HCT116 (cell line): Measurements from ENCODE around the gene FERMT1. TPM values are rescaled to one million over a fixed set of nuclear protein-coding genes. Genes with fewer than 3 reads are reported as not detected.
"Not testable (repeated sequence)": the region's sequence is repeated elsewhere in the genome, so short reads cannot be mapped to it uniquely, and the experiment has no call there.

Source experiments
- ATAC-seq: fragments of 200-7000 bp; cut with Tn5 transposase; 2 replicates; pipeline ENCODE4 v1.9.1; 2020; ENCODE audit warnings: mild to moderate bottlenecking, moderate library complexity
- BruUV-seq: library from RNA; stranded (reverse); fragments of 400-500 nt; replicated peaks from 2 replicates; lab custom pipeline; 2021; lab: Mats Ljungman, UMichigan
- CTCF ChIA-PET: fragments of 300-600 bp; sonication (Branson Sonifier 250); formaldehyde crosslinking; loops from one replicate; lab custom pipeline; 2021; ENCODE audit warnings: antibody characterized with exemption; lab: Charles Lee
- POLR2A ChIA-PET: fragments of 300-600, 350-600 bp; sonication (Branson Sonifier 250); formaldehyde crosslinking; loops from one replicate; lab custom pipeline; 2021; ENCODE audit warnings: antibody characterized with exemption; lab: Charles Lee
- RAD21 ChIA-PET, 2 experiments: fragments of 300-600 bp; sonication (Branson Sonifier 250); formaldehyde crosslinking; loops; one replicate each; lab custom pipeline; 2023; ENCODE audit warnings: low total read pairs in 2 of 2; ENCODE audit not compliant: uncharacterized antibody in 2 of 2, unreplicated experiment in 2 of 2, low non-redundant PET in 1 of 2; lab: Charles Lee
- DNase-seq: peaks from one replicate; pipeline ENCODE4 v3.0.0-alpha.2; 2010; ENCODE audit warnings: low read depth, low spot score
- H2AFZ ChIP-seq: fragments of 200-600 bp; shearing (Covaris generic), sonication (generic); 2 replicates; pipeline ENCODE4 v1.6.1; 2017; ENCODE audit warnings: low read depth, mixed run types, mixed read lengths, antibody characterized with exemption, low read length; ENCODE audit not compliant: poor library complexity, severe bottlenecking
- H3K27ac ChIP-seq: 2 replicates; pipeline ENCODE4 v1.5.1; 2012; ENCODE audit warnings: low read depth, low read length
- H3K27me3 ChIP-seq: fragments of 200-600 bp; sonication (generic); 2 replicates; pipeline ENCODE4 v1.6.1; 2016; ENCODE audit warnings: mixed run types, low read length, mixed read lengths; ENCODE audit not compliant: insufficient read depth
- H3K36me3 ChIP-seq, 2 experiments: fragments of 200-500 bp in 1 of 2; fragments of 200-600 bp in 1 of 2; sonication (Bioruptor generic) in 1 of 2; sonication (generic) in 1 of 2; 2 replicates each; pipeline versions ENCODE4 v1.5.1 to v1.6.1; 2014 to 2016; ENCODE audit warnings: low read length in 2 of 2, inconsistent platforms in 1 of 2, mixed read lengths in 1 of 2, mixed run types in 1 of 2; ENCODE audit not compliant: insufficient read depth in 2 of 2, control insufficient read depth in 1 of 2
- H3K4me1 ChIP-seq, 2 experiments: fragments of 200-600 bp in 1 of 2; sonication (generic) in 1 of 2; 2 replicates each; pipeline versions ENCODE4 v1.5.1 to v1.6.1; 2012 to 2017; ENCODE audit warnings: low read length in 2 of 2, inconsistent platforms in 1 of 2, mild to moderate bottlenecking in 1 of 2, mixed read lengths in 1 of 2, mixed run types in 1 of 2, moderate library complexity in 1 of 2; ENCODE audit not compliant: insufficient read depth in 2 of 2, control insufficient read depth in 1 of 2
- H3K4me2 ChIP-seq: fragments of 200-600 bp; sonication (generic); 2 replicates; pipeline ENCODE4 v1.6.1; 2017; ENCODE audit warnings: mixed run types, low read length, mixed read lengths
- H3K4me3 ChIP-seq, 2 experiments: fragments of 200-600 bp in 1 of 2; sonication (generic) in 1 of 2; replicated peaks in 1 of 2; 2 replicates each; pipeline ENCODE4 v1.5.1; 2011 to 2016; ENCODE audit warnings: low read length in 2 of 2, control low read depth in 1 of 2, low read depth in 1 of 2, mild to moderate bottlenecking in 1 of 2, mixed read lengths in 1 of 2, mixed run types in 1 of 2
- H3K79me2 ChIP-seq: fragments of 200-600 bp; sonication (generic); 2 replicates; pipeline ENCODE4 v1.6.1; 2017; ENCODE audit warnings: mild to moderate bottlenecking, mixed run types, low read length, moderate library complexity, mixed read lengths; ENCODE audit not compliant: insufficient read depth
- H3K9ac ChIP-seq: fragments of 200-600 bp; sonication (generic); 2 replicates; pipeline ENCODE4 v1.6.1; 2016; ENCODE audit warnings: low read length, mixed read lengths
- H3K9me2 ChIP-seq: fragments of 200-600 bp; sonication (generic), shearing (Covaris generic); 2 replicates; pipeline ENCODE4 v1.6.1; 2017; ENCODE audit warnings: mixed run types, mild to moderate bottlenecking, moderate library complexity; ENCODE audit not compliant: insufficient read depth
- H3K9me3 ChIP-seq, 2 experiments: fragments of 200-500 bp in 1 of 2; fragments of 200-600 bp in 1 of 2; sonication (Bioruptor generic) in 1 of 2; sonication (generic) in 1 of 2; 2 replicates each; pipeline ENCODE4 v1.6.1; 2014 to 2017; ENCODE audit warnings: low read length in 2 of 2, mixed read lengths in 2 of 2, inconsistent platforms in 1 of 2, low read depth in 1 of 2, mild to moderate bottlenecking in 1 of 2, mixed run types in 1 of 2, moderate library complexity in 1 of 2; ENCODE audit not compliant: control insufficient read depth in 1 of 2, insufficient read depth in 1 of 2
- H4K20me1 ChIP-seq: fragments of 200-600 bp; sonication (generic), shearing (Covaris generic); 2 replicates; pipeline ENCODE4 v1.6.1; 2017; ENCODE audit warnings: mixed run types, mild to moderate bottlenecking, moderate library complexity; ENCODE audit not compliant: insufficient read depth
- ATF3 ChIP-seq: IDR thresholded peaks from 2 replicates; pipeline ENCODE4 v1.6.1; 2012
- CBX3 ChIP-seq: IDR thresholded peaks from 2 replicates; pipeline ENCODE4 v1.6.1; 2012; ENCODE audit warnings: low read depth
- CEBPB ChIP-seq: IDR thresholded peaks from 2 replicates; pipeline ENCODE4 v1.6.1; 2012; ENCODE audit warnings: low read depth
- EGR1 ChIP-seq: IDR thresholded peaks from 2 replicates; pipeline ENCODE4 v1.6.1; 2012; ENCODE audit warnings: low read depth
- EZH2 ChIP-seq: fragments of 200-600 bp; sonication (generic); IDR thresholded peaks from 2 replicates; pipeline ENCODE4 v1.6.1; 2017; ENCODE audit warnings: antibody characterized with exemption, mixed run types
- EZH2phosphoT487 ChIP-seq: fragments of 200-600 bp; IDR thresholded peaks from 2 replicates; pipeline ENCODE4 v1.6.1; 2018; ENCODE audit warnings: antibody characterized with exemption, borderline replicate concordance
- POLR2AphosphoS5 ChIP-seq: IDR thresholded peaks from 2 replicates; pipeline ENCODE4 v1.6.1; 2011; ENCODE audit warnings: mild to moderate bottlenecking, low read depth, low read length, moderate library complexity
- RAD21 ChIP-seq: IDR thresholded peaks from 2 replicates; pipeline ENCODE4 v1.6.1; 2012; ENCODE audit warnings: low read depth, mild to moderate bottlenecking
- SIN3A ChIP-seq: IDR thresholded peaks from 2 replicates; pipeline ENCODE4 v1.6.1; 2012; ENCODE audit warnings: low read depth
- SRF ChIP-seq: IDR thresholded peaks from 2 replicates; pipeline ENCODE4 v1.6.1; 2012; ENCODE audit warnings: low read depth
- intact Hi-C: fragments of 100-400 bp; cut with micrococcal nuclease; formaldehyde crosslinking; loops from 2 replicates; pipeline ENCODE4 v1.10.0; 2022
- total RNA-seq: library from RNA; stranded (reverse); gene quantifications from one replicate; pipeline ENCODE4 v1.2.1, GENCODE V29; 2021; ENCODE audit not compliant: unreplicated experiment
- TF ChIP-seq, protein P1 (sequence below): IDR thresholded peaks from 2 replicates; pipeline ENCODE4 v1.6.1; 2012
- TF ChIP-seq, protein P2 (sequence below): IDR thresholded peaks from 2 replicates; pipeline ENCODE4 v1.6.1; 2011; ENCODE audit warnings: mild to moderate bottlenecking, low read length, moderate library complexity; ENCODE audit not compliant: insufficient replicate concordance; ENCODE audit errors: extremely low read depth

FERMT1 gene
- total RNA-seq, 1 experiment from 2014 or later, result 34.9 TPM

DNA sequence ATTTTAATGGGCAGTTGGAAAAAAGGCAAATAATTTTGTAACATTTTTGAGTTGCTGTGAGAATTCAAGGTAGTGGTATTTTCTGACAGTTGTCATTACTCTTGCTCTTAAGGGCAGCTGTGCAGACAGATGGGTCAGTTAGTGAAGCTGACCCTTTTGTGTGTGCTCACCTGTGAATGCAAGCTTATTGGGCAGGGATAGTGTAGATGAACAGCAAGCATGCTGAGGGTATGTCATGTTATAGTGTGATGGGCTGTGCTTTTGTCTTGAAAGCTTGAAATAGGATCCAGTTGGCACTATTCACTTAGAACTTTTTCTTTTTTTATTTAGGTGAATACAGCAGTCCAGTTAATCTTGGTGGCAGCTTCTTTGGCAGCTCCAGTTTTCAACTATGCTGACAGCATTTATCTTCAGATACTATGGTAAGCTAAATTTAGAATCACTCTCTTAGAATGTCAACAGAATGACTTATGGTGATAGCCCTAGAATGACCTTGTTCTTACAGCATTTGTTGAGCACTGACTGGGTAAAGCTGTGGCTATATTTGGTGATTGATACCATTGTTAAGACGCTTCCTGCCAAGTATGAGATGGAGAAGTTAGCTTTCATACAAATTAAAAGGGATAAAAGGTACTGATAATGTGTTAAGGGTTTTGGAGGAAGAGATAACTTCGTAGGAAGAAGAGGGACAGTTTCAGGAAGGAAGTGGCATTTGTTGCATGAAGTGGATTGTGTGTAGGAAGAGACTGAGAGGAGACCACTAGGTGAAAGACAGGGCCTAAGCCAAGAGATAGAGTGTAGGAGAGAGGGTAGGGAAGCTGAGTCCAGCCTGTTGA, 88.5 kb downstream of the FERMT1 start:
- DNase-seq (no peak), ATAC-seq (no peak)
- Histone ChIP-seq H3K9me2 (no peaks in the 10 kb centered on the region), H3K36me3 (peaks cover 19 to 27% of the 10 kb centered on the region in 2 experiments; a peak in 3 of 4 replicates), H3K4me2 (no peak overlapping the region), H3K4me3 (no peak overlapping the region), H3K9ac (no peak overlapping the region), H3K9me3 (no peaks in the 10 kb centered on the region), H3K4me1 (no peaks in the 10 kb centered on the region), H3K79me2 (peaks cover 25% of the 10 kb centered on the region; the same call in 1 of the 2 replicates), H4K20me1 (peaks cover 10% of the 10 kb centered on the region; the same call in 1 of the 2 replicates), H3K27me3 (no peaks in the 10 kb centered on the region), H2AFZ (no peak overlapping the region), H3K27ac (no peak overlapping the region)
- ChIA-PET RAD21 (no interaction called here), CTCF (interaction anchor here (0.9 kb wide), 1 partner anchor 464 kb away, joined by 3 read pairs; no protein-coding TSS in a partner anchor), POLR2A (no interaction called here)
- intact Hi-C loops, result no loop called here
- TF ChIP-seq CBX3, result no peak
- TF ChIP-seq, protein P1, sequence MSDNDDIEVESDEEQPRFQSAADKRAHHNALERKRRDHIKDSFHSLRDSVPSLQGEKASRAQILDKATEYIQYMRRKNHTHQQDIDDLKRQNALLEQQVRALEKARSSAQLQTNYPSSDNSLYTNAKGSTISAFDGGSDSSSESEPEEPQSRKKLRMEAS, result no peak
- no peak for TF ChIP-seq EGR1
- no peak for TF ChIP-seq ATF3
- TF ChIP-seq, protein P2, sequence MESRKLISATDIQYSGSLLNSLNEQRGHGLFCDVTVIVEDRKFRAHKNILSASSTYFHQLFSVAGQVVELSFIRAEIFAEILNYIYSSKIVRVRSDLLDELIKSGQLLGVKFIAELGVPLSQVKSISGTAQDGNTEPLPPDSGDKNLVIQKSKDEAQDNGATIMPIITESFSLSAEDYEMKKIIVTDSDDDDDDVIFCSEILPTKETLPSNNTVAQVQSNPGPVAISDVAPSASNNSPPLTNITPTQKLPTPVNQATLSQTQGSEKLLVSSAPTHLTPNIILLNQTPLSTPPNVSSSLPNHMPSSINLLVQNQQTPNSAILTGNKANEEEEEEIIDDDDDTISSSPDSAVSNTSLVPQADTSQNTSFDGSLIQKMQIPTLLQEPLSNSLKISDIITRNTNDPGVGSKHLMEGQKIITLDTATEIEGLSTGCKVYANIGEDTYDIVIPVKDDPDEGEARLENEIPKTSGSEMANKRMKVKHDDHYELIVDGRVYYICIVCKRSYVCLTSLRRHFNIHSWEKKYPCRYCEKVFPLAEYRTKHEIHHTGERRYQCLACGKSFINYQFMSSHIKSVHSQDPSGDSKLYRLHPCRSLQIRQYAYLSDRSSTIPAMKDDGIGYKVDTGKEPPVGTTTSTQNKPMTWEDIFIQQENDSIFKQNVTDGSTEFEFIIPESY, result no peak
- TF ChIP-seq RAD21, result no peak
- no peak for TF ChIP-seq EZH2
- TF ChIP-seq POLR2AphosphoS5, result no peak
- TF ChIP-seq CEBPB, result no peak
- TF ChIP-seq EZH2phosphoT487, result no peak
- no peak for TF ChIP-seq SRF
- no peak for TF ChIP-seq SIN3A
- BruUV-seq, result no TSS peak

GRCh38 chr20:6032907-6033306, 89.9 kb downstream of the FERMT1 start:
- ATAC-seq, BruUV-seq: not testable (repeated sequence)

More at GRCh38 chr20:6032907-6033306, 89.9 kb downstream of the FERMT1 start:
- CTCF ChIA-PET, result interaction anchor here (0.6 kb wide), 1 partner anchor 46 kb away, joined by 3 read pairs; no protein-coding TSS in a partner anchor
- H3K4me1 ChIP-seq, H3K27ac ChIP-seq, DNase-seq, H3K4me3 ChIP-seq, POLR2A ChIA-PET, H3K9me3 ChIP-seq, H2AFZ ChIP-seq, H3K4me2 ChIP-seq, RAD21 ChIA-PET, intact Hi-C loops, H3K9me2 ChIP-seq, H3K9ac ChIP-seq, H3K27me3 ChIP-seq: not testable (repeated sequence)
- Histone ChIP-seq H3K36me3 (peaks cover 22 to 23% of the 10 kb centered on the region in 2 experiments; a peak in 3 of 4 replicates), H4K20me1 (peaks cover 10% of the 10 kb centered on the region; the same call in 1 of the 2 replicates), H3K79me2 (peaks cover 39% of the 10 kb centered on the region)
